ENCODE measurements around the gene SULT1E1. TPM values are rescaled to one million over a fixed set of nuclear protein-coding genes. Genes with fewer than 3 reads are reported as not detected.

The SULT1E1 gene
- total RNA-seq, 2 experiments from 2014 or later, result not detected

GRCh38 chr4:69818060-69818639 lies 41.8 kb downstream of the SULT1E1 start:
- Mint-ChIP-seq H3K4me3 (no peak overlapping the region), H3K4me1 (ENCODE audit: low read depth) (peaks cover 5% of the 10 kb centered on the region), H3K36me3 (ENCODE audit: low read depth) (no peaks in the 10 kb centered on the region), H3K9me3 (no peaks in the 10 kb centered on the region), H3K27me3 (no peaks in the 10 kb centered on the region), H3K27ac (no peak overlapping the region)
- ChIA-PET POLR2A (no interaction called here), CTCF (no interaction called here)
- Histone ChIP-seq H3K9me3 (ENCODE audit: control insufficient read depth in 1 of 2, insufficient read depth in 1 of 2, low read length in 2 of 2) (no peaks in the 10 kb centered on the region), H3K4me3 (ENCODE audit: low read length) (no peak overlapping the region), H3K4me1 (ENCODE audit: insufficient read depth, low read length) (no peaks in the 10 kb centered on the region), H3K27me3 (ENCODE audit: control insufficient read depth in 1 of 2, insufficient read depth in 2 of 2, low read length in 2 of 2) (no peaks in the 10 kb centered on the region), H3K36me3 (ENCODE audit: insufficient read depth, low read length) (no peaks in the 10 kb centered on the region), H3K27ac (ENCODE audit: low read depth in 1 of 2, low read length in 2 of 2) (no peak overlapping the region)
- DNase-seq (no peak), ATAC-seq (ENCODE audit: poor library complexity) (no peak)
- intact Hi-C loops (cut with DNase I, micrococcal nuclease), result no loop called here
- TF ChIP-seq CTCF (IDR thresholded peaks at IDR 0.05), result no peak

GRCh38 chr4:69816236-69816635 lies 43.7 kb downstream of the SULT1E1 start:
- no peaks in the 10 kb centered on the region for H3K36me3 ChIP-seq (ENCODE audit: insufficient read depth, low read length)
- ChIA-PET POLR2A (no interaction called here), CTCF (no interaction called here)
- H3K9me3 ChIP-seq (ENCODE audit: control insufficient read depth in 1 of 2, insufficient read depth in 1 of 2, low read length in 2 of 2), result no peaks in the 10 kb centered on the region
- no peak for ATAC-seq (ENCODE audit: poor library complexity)
- intact Hi-C loops (cut with DNase I, micrococcal nuclease), result no loop called here
- Mint-ChIP-seq H3K27me3 (no peaks in the 10 kb centered on the region), H3K36me3 (ENCODE audit: low read depth) (no peaks in the 10 kb centered on the region), H3K4me3 (no peak overlapping the region), H3K9me3 (no peaks in the 10 kb centered on the region), H3K27ac (no peak overlapping the region), H3K4me1 (ENCODE audit: low read depth) (no peaks in the 10 kb centered on the region)
- no peak for TF ChIP-seq CTCF (IDR thresholded peaks at IDR 0.05)
- no peaks in the 10 kb centered on the region for H3K4me1 ChIP-seq (ENCODE audit: insufficient read depth, low read length)
- H3K4me3 ChIP-seq (ENCODE audit: low read length), result no peak overlapping the region
- H3K27me3 ChIP-seq (ENCODE audit: control insufficient read depth in 1 of 2, insufficient read depth in 2 of 2, low read length in 2 of 2), result no peaks in the 10 kb centered on the region
- DNase-seq, result no peak
- no peak overlapping the region for H3K27ac ChIP-seq (ENCODE audit: low read depth in 1 of 2, low read length in 2 of 2)

GRCh38 chr4:69813628-69814027 lies 46.3 kb downstream of the SULT1E1 start:
- CTCF ChIA-PET, result no interaction called here

More at GRCh38 chr4:69813628-69814027, 46.3 kb downstream of the SULT1E1 start:
- no peak for ATAC-seq (ENCODE audit: poor library complexity)
- intact Hi-C loops (cut with DNase I, micrococcal nuclease), result no loop called here
- no peaks in the 10 kb centered on the region for H3K9me3 Mint-ChIP-seq
- Histone ChIP-seq H3K27ac (ENCODE audit: low read depth in 1 of 2, low read length in 2 of 2) (no peak overlapping the region), H3K4me3 (ENCODE audit: low read length) (no peak overlapping the region), H3K9me3 (ENCODE audit: control insufficient read depth in 1 of 2, insufficient read depth in 1 of 2, low read length in 2 of 2) (no peaks in the 10 kb centered on the region), H3K27me3 (ENCODE audit: control insufficient read depth in 1 of 2, insufficient read depth in 2 of 2, low read length in 2 of 2) (no peaks in the 10 kb centered on the region), H3K4me1 (ENCODE audit: insufficient read depth, low read length) (no peaks in the 10 kb centered on the region), H3K36me3 (ENCODE audit: insufficient read depth, low read length) (no peaks in the 10 kb centered on the region)
- H3K36me3 Mint-ChIP-seq (ENCODE audit: low read depth), result no peaks in the 10 kb centered on the region
- POLR2A ChIA-PET, result no interaction called here
- H3K27me3 Mint-ChIP-seq, result no peaks in the 10 kb centered on the region
- H3K4me3 Mint-ChIP-seq, result no peak overlapping the region
- H3K4me1 Mint-ChIP-seq (ENCODE audit: low read depth), result no peaks in the 10 kb centered on the region
- TF ChIP-seq CTCF (IDR thresholded peaks at IDR 0.05), result no peak
- no peak for DNase-seq
- H3K27ac Mint-ChIP-seq, result no peak overlapping the region

All from CD4-positive, alpha-beta T cell (primary cell).